Cardiac muscle cell (in vitro differentiated cells and primary cell): ENCODE measurements around the gene PDCL3. TPM values are rescaled to one million over a fixed set of nuclear protein-coding genes. Genes with fewer than 3 reads are reported as not detected.

Experiments
- DNase-seq, 2 donors: peaks; one replicate each; pipeline versions ENCODE4 v3.0.0 to v3.0.0-alpha.2; 2010 to 2017; ENCODE audit warnings: low read depth in 1 of 2, low spot score in 1 of 2
- H3K27ac ChIP-seq: fragments of 200-600 bp; sonication (generic); 2 replicates; pipeline ENCODE4 v1.5.1; 2016
- H3K27me3 ChIP-seq: fragments of 200-600 bp; sonication (generic); 2 replicates; pipeline ENCODE4 v1.6.0; 2016; ENCODE audit warnings: control low read depth
- H3K36me3 ChIP-seq: fragments of 200-600 bp; sonication (generic); 2 replicates; pipeline ENCODE4 v1.5.1; 2016; ENCODE audit warnings: control low read depth
- H3K4me1 ChIP-seq: fragments of 200-600 bp; sonication (generic); 2 replicates; pipeline ENCODE4 v1.8.1; 2017; ENCODE audit warnings: low read depth, mild to moderate bottlenecking, mixed run types
- H3K4me3 ChIP-seq: fragments of 200-600 bp; sonication (generic); 2 replicates; pipeline ENCODE4 v1.5.1; 2016; ENCODE audit warnings: mild to moderate bottlenecking
- H3K9me3 ChIP-seq: fragments of 200-600 bp; sonication (generic); 2 replicates; pipeline ENCODE4 v1.5.1; 2017; ENCODE audit warnings: low read depth, mild to moderate bottlenecking, control low read depth
- CTCF ChIP-seq: IDR thresholded peaks from 2 replicates; pipeline ENCODE4 v1.5.1; 2012; ENCODE audit warnings: low read depth, mild to moderate bottlenecking, low read length
- polyA plus RNA-seq: library from polyadenylated mRNA; unstranded; fragments of >200 nt; fragmentation: Nextera tagmentation; extraction: Ambion mirVana; gene quantifications from 2 replicates; pipeline ENCODE4 v1.2.1, GENCODE V29; 2016
- total RNA-seq: library from RNA; depleted of rRNA; stranded (reverse); fragments of >200 nt; gene quantifications from 2 replicates; pipeline ENCODE4 v1.2.3, GENCODE V29; 2016

The PDCL3 gene
- total RNA-seq (20.7 and 20.9 TPM in 2 replicates), polyA plus RNA-seq (33.1 and 34.1 TPM in 2 replicates)

GRCh38 chr2:100562613-100563406 is at the start of gene PDCL3:
Gene PDCL3, plus strand, starts transcription at chr2:100562993. Its CDS starts 75 bp downstream, at chr2:100563068.
- Histone ChIP-seq H3K27ac (peak within 1 kb of the TSS; percentile 97), H3K27me3 (no peaks in the 10 kb centered on the region), H3K4me3 (peak within 1 kb of the TSS; percentile 65), H3K9me3 (no peaks in the 10 kb centered on the region), H3K36me3 (no peaks in the 10 kb centered on the region), H3K4me1 (no peaks in the 10 kb centered on the region)
- peak; percentile 98 to 100 for DNase-seq
- no peak for TF ChIP-seq CTCF

GRCh38 chr2:100513650-100514049 is 49.1 kb upstream of the PDCL3 start:
- Histone ChIP-seq H3K27ac (no peak overlapping the region), H3K36me3 (no peaks in the 10 kb centered on the region), H3K9me3 (no peaks in the 10 kb centered on the region), H3K27me3 (no peaks in the 10 kb centered on the region), H3K4me3 (no peak overlapping the region), H3K4me1 (no peaks in the 10 kb centered on the region)
- DNase-seq = peak in 1 of 2 donors; percentile 4
- no peak for TF ChIP-seq CTCF

GRCh38 chr2:100517556-100517955 is 45.2 kb upstream of the PDCL3 start:
- no peaks in the 10 kb centered on the region for H3K27me3 ChIP-seq
- no peak overlapping the region for H3K27ac ChIP-seq
- no peaks in the 10 kb centered on the region for H3K9me3 ChIP-seq
- DNase-seq = no peak
- H3K36me3 ChIP-seq = no peaks in the 10 kb centered on the region
- no peak for TF ChIP-seq CTCF
- no peaks in the 10 kb centered on the region for H3K4me1 ChIP-seq
- H3K4me3 ChIP-seq = no peak overlapping the region

GRCh38 chr2:100518801-100519200 is 44.0 kb upstream of the PDCL3 start:
- Histone ChIP-seq H3K4me1 (no peaks in the 10 kb centered on the region), H3K4me3 (no peak overlapping the region), H3K36me3 (no peaks in the 10 kb centered on the region), H3K9me3 (no peaks in the 10 kb centered on the region), H3K27me3 (no peaks in the 10 kb centered on the region), H3K27ac (no peak overlapping the region)
- no peak for TF ChIP-seq CTCF
- no peak for DNase-seq

GRCh38 chr2:100520224-100520623 is 42.6 kb upstream of the PDCL3 start:
- TF ChIP-seq CTCF = no peak
- H3K27ac ChIP-seq = no peak overlapping the region

More at GRCh38 chr2:100520224-100520623, 42.6 kb upstream of the PDCL3 start:
- DNase-seq = no peak
- no peak overlapping the region for H3K4me3 ChIP-seq
- no peaks in the 10 kb centered on the region for H3K4me1 ChIP-seq
- H3K9me3 ChIP-seq = no peaks in the 10 kb centered on the region
- H3K27me3 ChIP-seq = no peaks in the 10 kb centered on the region
- no peaks in the 10 kb centered on the region for H3K36me3 ChIP-seq
